BLaER1 (cell line): ENCODE data around the gene OPCML.
A peak's percentile ranks its signal among the peaks of the same experiment; 100 is the strongest.

ENCODE experiments used
- H3K27ac ChIP-seq: shearing (Covaris generic); formaldehyde crosslinking; 2 replicates; pipeline ENCODE4 v1.8.1; 2022
- H3K27me3 ChIP-seq: shearing (Covaris generic); formaldehyde crosslinking; 2 replicates; pipeline ENCODE4 v1.8.1; 2022
- H3K36me3 ChIP-seq: shearing (Covaris generic); formaldehyde crosslinking; 2 replicates; pipeline ENCODE4 v1.8.1; 2022
- H3K4me1 ChIP-seq: shearing (Covaris generic); formaldehyde crosslinking; 2 replicates; pipeline ENCODE4 v1.8.1; 2022
- H3K4me2 ChIP-seq: shearing (Covaris generic); formaldehyde crosslinking; 2 replicates; pipeline ENCODE4 v1.8.1; 2022
- H3K4me3 ChIP-seq: shearing (Covaris generic); formaldehyde crosslinking; 2 replicates; pipeline ENCODE4 v1.8.1; 2022
- H3K9ac ChIP-seq: shearing (Covaris generic); formaldehyde crosslinking; 2 replicates; pipeline ENCODE4 v1.8.1; 2022
- H3K9me3 ChIP-seq: shearing (Covaris generic); formaldehyde crosslinking; 2 replicates; pipeline ENCODE4 v1.8.1; 2022
- H4K20me1 ChIP-seq: shearing (Covaris generic); formaldehyde crosslinking; 2 replicates; pipeline ENCODE4 v1.8.1; 2022
- Cebpa-rat ChIP-seq: shearing (Covaris generic); IDR thresholded peaks from 2 replicates; pipeline ENCODE4 v1.8.1; 2022

The OPCML gene

GRCh38 chr11:132913295-132913694 is 619.0 kb downstream of the OPCML start:
- H3K4me3 ChIP-seq: no peak overlapping the region
- H4K20me1 ChIP-seq: no peaks in the 10 kb centered on the region
- no peak overlapping the region for H3K27ac ChIP-seq
- peaks cover 6% of the 10 kb centered on the region; the same call in 1 of the 2 replicates for H3K4me1 ChIP-seq
- no peak overlapping the region for H3K4me2 ChIP-seq
- H3K27me3 ChIP-seq: no peaks in the 10 kb centered on the region
- no peak for TF ChIP-seq Cebpa-rat
- no peak overlapping the region for H3K9ac ChIP-seq
- no peaks in the 10 kb centered on the region for H3K9me3 ChIP-seq
- H3K36me3 ChIP-seq: no peaks in the 10 kb centered on the region

DNA sequence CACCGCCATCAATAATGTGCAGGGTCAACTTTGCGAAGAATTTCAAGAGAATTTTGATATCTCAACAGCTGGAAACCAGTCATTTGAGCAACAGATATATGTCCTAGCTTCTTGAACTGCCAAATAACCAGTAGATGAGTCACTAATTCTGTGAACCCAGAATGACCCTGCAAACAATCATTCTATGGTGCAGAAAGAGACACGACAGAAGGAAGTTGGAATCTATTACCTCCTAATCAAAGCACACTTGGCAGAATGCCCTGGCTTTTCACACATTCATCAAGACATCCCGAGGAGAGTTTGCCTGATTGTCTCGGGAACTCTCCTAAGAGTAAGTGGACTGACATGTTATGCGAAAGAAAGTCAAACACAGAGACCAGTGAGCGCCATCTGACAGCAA is 621.1 kb downstream of the OPCML start:
- Histone ChIP-seq H3K4me2 (no peak overlapping the region), H3K36me3 (no peaks in the 10 kb centered on the region)

DNA sequence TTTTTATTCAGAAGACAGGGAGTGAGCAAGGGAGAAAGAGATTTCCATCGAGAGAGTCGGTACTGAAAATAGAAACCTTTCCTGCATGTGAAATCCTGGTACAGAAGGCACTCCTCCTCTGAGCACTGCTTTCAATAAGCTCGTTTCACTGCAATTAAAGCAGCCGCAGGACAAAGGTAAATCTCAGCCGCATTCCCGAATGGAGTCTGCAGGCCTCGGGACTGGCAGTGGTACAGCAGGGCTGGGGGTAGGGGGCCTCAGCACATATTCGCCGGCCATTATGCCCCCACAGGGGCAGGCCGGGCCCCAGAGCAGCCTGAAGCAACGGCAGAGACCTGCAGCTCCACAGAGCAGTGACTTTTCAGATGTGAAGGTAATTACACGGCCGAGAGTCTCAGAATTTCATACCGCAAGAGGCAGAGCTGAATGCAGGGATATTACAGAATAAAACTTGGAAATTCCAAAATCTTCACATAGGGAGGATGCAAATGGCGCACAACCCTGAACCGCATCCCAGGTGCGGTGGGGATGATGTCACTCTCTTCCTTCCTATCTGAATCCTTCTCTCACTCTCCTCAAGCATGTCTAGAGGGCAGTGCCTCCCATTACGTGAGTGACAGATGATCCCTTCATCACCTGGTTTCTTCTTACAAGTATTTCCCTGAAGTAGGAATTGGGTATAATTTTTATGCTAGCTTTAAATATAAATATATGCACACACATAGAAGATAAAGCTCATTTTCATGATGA is 622.1 kb downstream of the OPCML start:
- H3K4me2 ChIP-seq: no peak overlapping the region
- no peak overlapping the region for H3K4me3 ChIP-seq
- no peak overlapping the region for H3K9ac ChIP-seq
- no peak overlapping the region for H3K27ac ChIP-seq
- H4K20me1 ChIP-seq: no peaks in the 10 kb centered on the region
- H3K27me3 ChIP-seq: no peaks in the 10 kb centered on the region
- no peaks in the 10 kb centered on the region for H3K9me3 ChIP-seq
- peaks cover 6% of the 10 kb centered on the region; the same call in 1 of the 2 replicates for H3K4me1 ChIP-seq
- no peaks in the 10 kb centered on the region for H3K36me3 ChIP-seq
- no peak for TF ChIP-seq Cebpa-rat

More for the DNA sequence above, 621.1 kb downstream of the OPCML start:
- H3K27me3 ChIP-seq: no peaks in the 10 kb centered on the region
- H3K9ac ChIP-seq: no peak overlapping the region
- H4K20me1 ChIP-seq: no peaks in the 10 kb centered on the region
- TF ChIP-seq Cebpa-rat: no peak
- no peaks in the 10 kb centered on the region for H3K9me3 ChIP-seq
- peaks cover 6% of the 10 kb centered on the region; the same call in 1 of the 2 replicates for H3K4me1 ChIP-seq
- no peak overlapping the region for H3K4me3 ChIP-seq
- no peak overlapping the region for H3K27ac ChIP-seq

DNA sequence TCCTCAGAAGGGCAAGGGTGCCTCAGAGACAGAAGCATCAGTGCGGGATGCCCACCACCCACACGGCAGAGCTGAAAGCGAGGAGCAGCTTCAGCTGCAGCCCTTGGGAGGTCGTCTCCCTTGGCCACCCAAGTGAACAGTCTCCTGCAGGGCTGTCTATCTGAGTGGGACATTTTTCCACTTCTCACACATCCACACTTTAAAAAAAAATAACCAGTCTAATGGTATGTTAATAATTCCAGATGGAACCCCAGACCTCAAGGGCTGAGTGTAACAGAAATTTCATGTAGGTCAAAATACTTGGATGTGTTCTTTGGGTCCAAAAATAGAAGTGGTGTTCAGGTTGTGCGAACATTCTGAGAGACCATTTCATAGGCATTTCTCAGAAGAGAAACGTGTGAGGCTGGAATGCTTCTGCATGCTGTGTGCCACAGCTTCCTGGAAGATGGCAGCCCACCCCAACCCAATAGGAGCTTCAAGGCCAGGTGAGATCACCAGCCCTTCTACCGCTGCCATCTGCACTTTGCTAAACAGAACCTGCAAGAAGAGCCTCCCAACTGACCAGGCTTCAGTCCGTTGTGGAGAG is 623.2 kb downstream of the OPCML start:
- H3K9ac ChIP-seq: no peak overlapping the region

GRCh38 chr11:132908414-132908810 is 623.9 kb downstream of the OPCML start:
- no peak overlapping the region for H3K27ac ChIP-seq
- TF ChIP-seq Cebpa-rat: no peak

More for the DNA sequence above, 623.2 kb downstream of the OPCML start:
- Histone ChIP-seq H3K9me3 (no peaks in the 10 kb centered on the region), H4K20me1 (no peaks in the 10 kb centered on the region), H3K4me1 (peaks cover 6% of the 10 kb centered on the region; the same call in 1 of the 2 replicates), H3K27ac (no peak overlapping the region), H3K4me2 (no peak overlapping the region), H3K4me3 (no peak overlapping the region), H3K27me3 (no peaks in the 10 kb centered on the region), H3K36me3 (no peaks in the 10 kb centered on the region)
- TF ChIP-seq Cebpa-rat: no peak

DNA sequence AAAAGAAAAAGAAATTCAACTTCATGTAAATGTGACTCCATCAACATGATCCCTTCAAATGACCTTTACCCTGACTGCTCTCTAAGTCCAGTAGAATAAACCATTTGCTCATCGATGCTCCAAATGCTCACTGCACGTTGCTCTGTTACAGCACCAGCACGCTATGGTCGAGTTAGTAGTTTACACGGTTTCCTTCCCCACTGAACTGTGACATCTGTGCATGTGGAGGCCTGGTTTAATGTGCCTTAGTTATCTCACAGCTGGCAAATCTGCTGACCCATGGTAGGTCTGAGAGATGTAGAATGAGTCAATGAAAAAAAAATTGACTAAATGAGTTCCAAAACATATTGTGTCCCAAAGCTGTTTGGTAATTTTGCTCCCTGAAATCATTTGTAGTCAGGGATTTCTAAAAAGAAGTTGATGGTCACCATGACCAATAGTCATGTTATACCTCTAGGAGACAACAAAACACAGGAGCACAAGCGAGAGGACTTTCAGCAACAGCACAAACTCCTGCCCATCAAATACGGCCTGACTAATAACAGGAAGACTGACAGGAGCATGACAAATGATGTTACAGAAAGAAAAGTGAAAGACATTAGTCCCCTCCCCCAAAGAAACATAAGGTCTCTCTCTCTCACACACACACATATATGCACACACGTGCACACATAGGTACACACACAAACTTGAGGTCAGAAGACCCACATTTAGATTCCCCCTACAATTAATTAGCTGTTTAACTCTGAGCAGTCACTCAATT is 624.5 kb downstream of the OPCML start:
- H3K4me1 ChIP-seq: peaks cover 6% of the 10 kb centered on the region; the same call in 1 of the 2 replicates
- H4K20me1 ChIP-seq: no peaks in the 10 kb centered on the region
- no peaks in the 10 kb centered on the region for H3K36me3 ChIP-seq
- no peak for TF ChIP-seq Cebpa-rat
- no peaks in the 10 kb centered on the region for H3K9me3 ChIP-seq
- no peak overlapping the region for H3K4me2 ChIP-seq
- no peak overlapping the region for H3K27ac ChIP-seq
- H3K4me3 ChIP-seq: no peak overlapping the region
- no peaks in the 10 kb centered on the region for H3K27me3 ChIP-seq
- no peak overlapping the region for H3K9ac ChIP-seq

More at GRCh38 chr11:132908414-132908810, 623.9 kb downstream of the OPCML start:
- Histone ChIP-seq H3K27me3 (no peaks in the 10 kb centered on the region), H3K9ac (no peak overlapping the region), H3K9me3 (no peaks in the 10 kb centered on the region), H4K20me1 (no peaks in the 10 kb centered on the region), H3K4me2 (no peak overlapping the region), H3K4me1 (peaks cover 6% of the 10 kb centered on the region; the same call in 1 of the 2 replicates), H3K4me3 (no peak overlapping the region), H3K36me3 (no peaks in the 10 kb centered on the region)

DNA sequence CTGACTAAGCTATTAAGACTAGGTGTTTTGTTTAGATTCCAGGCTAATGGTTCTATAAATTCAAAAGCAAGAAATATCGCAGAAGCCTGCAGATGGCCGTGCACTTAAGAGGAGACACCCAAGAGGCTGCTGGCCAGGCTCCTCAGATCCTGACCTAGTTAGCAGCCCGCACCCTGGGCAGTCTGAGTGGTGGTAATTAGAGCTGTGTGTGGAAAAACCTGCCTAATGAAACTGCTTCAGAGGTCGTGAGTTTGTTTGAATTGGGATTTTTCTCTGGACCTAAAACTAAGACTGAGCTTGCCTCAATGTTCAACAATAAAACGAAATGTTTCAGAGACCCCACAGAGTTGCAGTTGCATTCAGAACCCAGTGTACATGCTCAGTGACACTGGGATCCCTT is 627.7 kb downstream of the OPCML start:
- Histone ChIP-seq H3K4me1 (peaks cover 19% of the 10 kb centered on the region), H3K4me3 (no peak overlapping the region), H3K4me2 (no peak overlapping the region), H3K27ac (no peak overlapping the region), H3K27me3 (no peaks in the 10 kb centered on the region), H3K9ac (no peak overlapping the region), H4K20me1 (no peaks in the 10 kb centered on the region), H3K36me3 (no peaks in the 10 kb centered on the region), H3K9me3 (no peaks in the 10 kb centered on the region)
- TF ChIP-seq Cebpa-rat: no peak

GRCh38 chr11:132904091-132904490 is 628.2 kb downstream of the OPCML start:
- Histone ChIP-seq H3K4me1 (peaks cover 16% of the 10 kb centered on the region), H3K4me2 (no peak overlapping the region), H3K36me3 (no peaks in the 10 kb centered on the region), H4K20me1 (no peaks in the 10 kb centered on the region), H3K27me3 (no peaks in the 10 kb centered on the region), H3K4me3 (no peak overlapping the region), H3K9me3 (no peaks in the 10 kb centered on the region), H3K27ac (no peak overlapping the region), H3K9ac (no peak overlapping the region)
- TF ChIP-seq Cebpa-rat: no peak

GRCh38 chr11:132901638-132902471 is 630.4 kb downstream of the OPCML start:
- no peaks in the 10 kb centered on the region for H3K9me3 ChIP-seq
- H3K4me2 ChIP-seq: peak overlapping the region; percentile 44
- no peak overlapping the region for H3K27ac ChIP-seq
- H4K20me1 ChIP-seq: no peaks in the 10 kb centered on the region
- H3K27me3 ChIP-seq: no peaks in the 10 kb centered on the region
- H3K9ac ChIP-seq: no peak overlapping the region
- peaks cover 12% of the 10 kb centered on the region for H3K4me1 ChIP-seq
- no peak for TF ChIP-seq Cebpa-rat
- H3K4me3 ChIP-seq: no peak overlapping the region
- no peaks in the 10 kb centered on the region for H3K36me3 ChIP-seq
